ENCODE results near the gene STK36.

STK36 gene

DNA sequence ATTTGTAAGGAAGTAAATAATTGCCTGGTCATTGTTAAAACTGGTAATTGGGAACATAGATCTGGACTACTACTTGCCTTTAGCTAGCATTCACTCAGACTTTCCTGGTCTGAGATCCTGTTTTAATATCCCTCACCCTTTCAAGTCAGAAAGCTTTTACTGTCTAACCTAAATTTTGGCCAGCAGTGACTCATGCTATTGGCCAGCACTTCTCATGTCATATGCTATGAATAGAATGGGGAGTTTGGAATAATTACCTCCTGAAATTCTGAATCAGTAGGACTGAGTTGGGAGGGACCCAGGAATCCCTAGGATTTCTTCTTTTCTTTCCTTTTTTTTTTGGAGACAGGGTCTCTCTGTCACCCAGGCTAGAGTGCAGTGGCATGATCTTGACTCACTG lies 19.3 kb downstream of the STK36 start:
- no peak for TF ChIP-seq ZNF8 (CRISPR knock-in tag; IDR thresholded peaks at IDR 0.05)
- TF ChIP-seq SNAI2 (CRISPR knock-in tag; IDR thresholded peaks at IDR 0.05): no peak
- TF ChIP-seq ZFP30 (CRISPR knock-in tag; IDR thresholded peaks at IDR 0.05): no peak
- TF ChIP-seq ARNTL (CRISPR knock-in tag; IDR thresholded peaks at IDR 0.05; ENCODE audit: borderline replicate concordance, low read depth): no peak
- TF ChIP-seq, protein P1, sequence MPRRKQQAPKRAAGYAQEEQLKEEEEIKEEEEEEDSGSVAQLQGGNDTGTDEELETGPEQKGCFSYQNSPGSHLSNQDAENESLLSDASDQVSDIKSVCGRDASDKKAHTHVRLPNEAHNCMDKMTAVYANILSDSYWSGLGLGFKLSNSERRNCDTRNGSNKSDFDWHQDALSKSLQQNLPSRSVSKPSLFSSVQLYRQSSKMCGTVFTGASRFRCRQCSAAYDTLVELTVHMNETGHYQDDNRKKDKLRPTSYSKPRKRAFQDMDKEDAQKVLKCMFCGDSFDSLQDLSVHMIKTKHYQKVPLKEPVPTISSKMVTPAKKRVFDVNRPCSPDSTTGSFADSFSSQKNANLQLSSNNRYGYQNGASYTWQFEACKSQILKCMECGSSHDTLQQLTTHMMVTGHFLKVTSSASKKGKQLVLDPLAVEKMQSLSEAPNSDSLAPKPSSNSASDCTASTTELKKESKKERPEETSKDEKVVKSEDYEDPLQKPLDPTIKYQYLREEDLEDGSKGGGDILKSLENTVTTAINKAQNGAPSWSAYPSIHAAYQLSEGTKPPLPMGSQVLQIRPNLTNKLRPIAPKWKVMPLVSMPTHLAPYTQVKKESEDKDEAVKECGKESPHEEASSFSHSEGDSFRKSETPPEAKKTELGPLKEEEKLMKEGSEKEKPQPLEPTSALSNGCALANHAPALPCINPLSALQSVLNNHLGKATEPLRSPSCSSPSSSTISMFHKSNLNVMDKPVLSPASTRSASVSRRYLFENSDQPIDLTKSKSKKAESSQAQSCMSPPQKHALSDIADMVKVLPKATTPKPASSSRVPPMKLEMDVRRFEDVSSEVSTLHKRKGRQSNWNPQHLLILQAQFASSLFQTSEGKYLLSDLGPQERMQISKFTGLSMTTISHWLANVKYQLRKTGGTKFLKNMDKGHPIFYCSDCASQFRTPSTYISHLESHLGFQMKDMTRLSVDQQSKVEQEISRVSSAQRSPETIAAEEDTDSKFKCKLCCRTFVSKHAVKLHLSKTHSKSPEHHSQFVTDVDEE (CRISPR knock-in tag; IDR thresholded peaks at IDR 0.05): no peak
- no peak for TF ChIP-seq POU6F1 (CRISPR knock-in tag; IDR thresholded peaks at IDR 0.05; ENCODE audit: borderline replicate concordance, low read depth)
- TF ChIP-seq RARB (CRISPR knock-in tag; IDR thresholded peaks at IDR 0.05): no peak
- TF ChIP-seq, protein P2, sequence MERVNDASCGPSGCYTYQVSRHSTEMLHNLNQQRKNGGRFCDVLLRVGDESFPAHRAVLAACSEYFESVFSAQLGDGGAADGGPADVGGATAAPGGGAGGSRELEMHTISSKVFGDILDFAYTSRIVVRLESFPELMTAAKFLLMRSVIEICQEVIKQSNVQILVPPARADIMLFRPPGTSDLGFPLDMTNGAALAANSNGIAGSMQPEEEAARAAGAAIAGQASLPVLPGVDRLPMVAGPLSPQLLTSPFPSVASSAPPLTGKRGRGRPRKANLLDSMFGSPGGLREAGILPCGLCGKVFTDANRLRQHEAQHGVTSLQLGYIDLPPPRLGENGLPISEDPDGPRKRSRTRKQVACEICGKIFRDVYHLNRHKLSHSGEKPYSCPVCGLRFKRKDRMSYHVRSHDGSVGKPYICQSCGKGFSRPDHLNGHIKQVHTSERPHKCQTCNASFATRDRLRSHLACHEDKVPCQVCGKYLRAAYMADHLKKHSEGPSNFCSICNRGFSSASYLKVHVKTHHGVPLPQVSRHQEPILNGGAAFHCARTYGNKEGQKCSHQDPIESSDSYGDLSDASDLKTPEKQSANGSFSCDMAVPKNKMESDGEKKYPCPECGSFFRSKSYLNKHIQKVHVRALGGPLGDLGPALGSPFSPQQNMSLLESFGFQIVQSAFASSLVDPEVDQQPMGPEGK (CRISPR knock-in tag; IDR thresholded peaks at IDR 0.05; ENCODE audit: borderline replicate concordance): no peak
- no peak for TF ChIP-seq ESRRG (CRISPR knock-in tag; IDR thresholded peaks at IDR 0.05)
- TF ChIP-seq ISL1 (CRISPR knock-in tag; IDR thresholded peaks at IDR 0.05): no peak
- TF ChIP-seq ZNF565 (CRISPR knock-in tag; conservative IDR thresholded peaks at IDR 0.05; ENCODE audit: low read depth): no peak
- TF ChIP-seq TCF4 (CRISPR knock-in tag; IDR thresholded peaks at IDR 0.05; ENCODE audit: borderline replicate concordance): no peak
- no peak for TF ChIP-seq CREB5 (CRISPR knock-in tag; IDR thresholded peaks at IDR 0.05; ENCODE audit: low read depth)
- TF ChIP-seq CSRNP3 (CRISPR knock-in tag; IDR thresholded peaks at IDR 0.05): no peak
- ATAC-seq: peak; percentile 41; the same call in 2 of the 3 replicates

- ATAC-seq: no peak
Measured at GRCh38 chr2:218694405-218695145, 22.7 kb downstream of the STK36 start.

DNA sequence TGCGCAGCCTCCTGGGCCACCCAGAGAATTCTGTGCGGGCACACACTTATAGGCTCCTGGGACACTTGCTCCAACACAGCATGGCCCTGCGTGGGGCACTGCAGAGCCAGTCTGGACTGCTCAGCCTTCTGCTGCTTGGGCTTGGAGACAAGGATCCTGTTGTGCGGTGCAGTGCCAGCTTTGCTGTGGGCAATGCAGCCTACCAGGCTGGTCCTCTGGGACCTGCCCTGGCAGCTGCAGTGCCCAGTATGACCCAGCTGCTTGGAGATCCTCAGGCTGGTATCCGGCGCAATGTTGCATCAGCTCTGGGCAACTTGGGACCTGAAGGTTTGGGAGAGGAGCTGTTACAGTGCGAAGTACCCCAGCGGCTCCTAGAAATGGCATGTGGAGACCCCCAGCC lies 27.0 kb downstream of the STK36 start:
- ATAC-seq: no peak
- TF ChIP-seq ZNF70 (CRISPR knock-in tag; IDR thresholded peaks at IDR 0.05) (no peak), TCF4 (CRISPR knock-in tag; IDR thresholded peaks at IDR 0.05; ENCODE audit: borderline replicate concordance) (no peak), CREB5 (CRISPR knock-in tag; IDR thresholded peaks at IDR 0.05; ENCODE audit: low read depth) (no peak), ISL1 (CRISPR knock-in tag; IDR thresholded peaks at IDR 0.05) (no peak), RARB (CRISPR knock-in tag; IDR thresholded peaks at IDR 0.05) (no peak), GLIS3 (CRISPR knock-in tag; IDR thresholded peaks at IDR 0.05) (no peak), ZFP3 (CRISPR knock-in tag; IDR thresholded peaks at IDR 0.05) (no peak)
- TF ChIP-seq, protein P2 (CRISPR knock-in tag; IDR thresholded peaks at IDR 0.05; ENCODE audit: borderline replicate concordance): no peak
- TF ChIP-seq, protein P1 (CRISPR knock-in tag; IDR thresholded peaks at IDR 0.05): no peak

More at GRCh38 chr2:218694405-218695145, 22.7 kb downstream of the STK36 start:
- TF ChIP-seq CSDC2 (CRISPR knock-in tag; IDR thresholded peaks at IDR 0.05) (no peak), BACH2 (CRISPR knock-in tag; IDR thresholded peaks at IDR 0.05; ENCODE audit: borderline replicate concordance) (no peak)
